Activated CD4-positive, alpha-beta T cell treated with anti-CD3 and anti-CD28 coated beads for 36 hours (primary cell): ENCODE data around the gene PDCL2. TPM values are rescaled to one million over a fixed set of nuclear protein-coding genes. Genes with fewer than 3 reads are reported as not detected.

Experiments used
- ATAC-seq: fragments of 200-7000 bp; cut with Tn5 transposase; one replicate; pipeline ENCODE4 v1.10.0; 2021; ENCODE audit warnings: mild to moderate bottlenecking, moderate library complexity
- CTCF ChIA-PET: fragments of 350-600 bp; sonication (Branson Sonifier 250); formaldehyde crosslinking; loops from one replicate; lab custom pipeline; 2021; ENCODE audit warnings: antibody characterized with exemption; lab: Charles Lee
- POLR2A ChIA-PET: fragments of 350-600 bp; sonication (Branson Sonifier 250); formaldehyde crosslinking; loops from one replicate; lab custom pipeline; 2021; ENCODE audit warnings: antibody characterized with exemption, inconsistent platforms; lab: Charles Lee
- DNase-seq: peaks from one replicate; pipeline ENCODE4 v3.0.0-alpha.2; 2020
- H3K27ac Mint-ChIP-seq: one replicate; pipeline ENCODE4 v1.8.0; 2021; ENCODE audit warnings: mixed read lengths
- H3K27me3 Mint-ChIP-seq: one replicate; pipeline ENCODE4 v1.8.0; 2021; ENCODE audit warnings: mixed read lengths
- H3K36me3 Mint-ChIP-seq: one replicate; pipeline ENCODE4 v1.8.0; 2021; ENCODE audit warnings: low read depth, mixed read lengths
- H3K4me1 Mint-ChIP-seq: one replicate; pipeline ENCODE4 v1.8.0; 2021; ENCODE audit warnings: mixed read lengths
- H3K4me3 Mint-ChIP-seq: one replicate; pipeline ENCODE4 v1.8.0; 2021; ENCODE audit warnings: mild to moderate bottlenecking, moderate library complexity, mixed read lengths
- H3K9me3 Mint-ChIP-seq: one replicate; pipeline ENCODE4 v1.8.0; 2021; ENCODE audit warnings: low read depth, mixed read lengths
- intact Hi-C, 2 experiments: fragments of 100-400 bp; cut with DNase I in 1 of 2; cut with micrococcal nuclease in 1 of 2; formaldehyde crosslinking; loops; one replicate each; pipeline versions ENCODE4 v1.14.2 to v1.15.1; 2022 to 2024; cut with DNase I, micrococcal nuclease
- total RNA-seq, 2 experiments: library from RNA; stranded (reverse); gene quantifications; one replicate each; pipeline ENCODE4 v1.2.3, GENCODE V29; 2021

Gene PDCL2
- total RNA-seq, 2 experiments from 2014 or later: not detected

DNA sequence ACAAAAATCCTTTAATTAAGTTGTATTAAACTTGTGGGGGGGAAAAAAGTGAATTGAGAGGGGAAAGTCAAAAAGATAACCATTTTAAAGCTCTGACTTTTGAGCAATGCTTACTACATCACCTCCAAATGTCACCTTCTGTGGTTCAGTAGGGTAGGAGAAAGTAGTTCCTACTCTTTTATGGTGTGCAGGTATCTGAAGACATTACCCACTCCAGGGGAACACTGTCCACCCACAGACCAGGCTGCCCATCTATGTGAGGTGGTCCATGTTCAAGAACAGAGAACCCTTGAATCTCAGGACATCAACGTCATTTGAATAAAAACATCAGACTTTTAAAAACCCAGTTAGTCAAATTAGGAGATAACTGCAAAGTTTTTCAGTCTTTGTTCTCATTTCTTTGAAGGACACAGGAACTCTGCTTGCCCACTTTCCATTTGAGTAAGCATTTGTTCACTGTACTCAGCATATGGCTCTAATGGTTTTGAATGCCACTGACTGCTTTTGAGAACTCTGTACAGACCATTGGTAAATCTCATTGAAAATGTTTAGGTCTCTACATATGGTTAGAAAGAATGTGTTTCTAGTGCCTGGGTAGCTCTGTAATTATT, 25.6 kb upstream of the PDCL2 start:
- Mint-ChIP-seq H3K36me3 (no peaks in the 10 kb centered on the region), H3K4me3 (no peak overlapping the region), H3K27ac (no peak overlapping the region), H3K4me1 (no peaks in the 10 kb centered on the region), H3K27me3 (peaks cover 5% of the 10 kb centered on the region), H3K9me3 (no peaks in the 10 kb centered on the region)
- ATAC-seq: no peak
- CTCF ChIA-PET: interaction anchor here (0.7 kb wide), 1 partner anchor 17 kb away, joined by 3 read pairs; no protein-coding TSS in a partner anchor
- no peak for DNase-seq
- POLR2A ChIA-PET: no interaction called here
- intact Hi-C loops: no loop called here

DNA sequence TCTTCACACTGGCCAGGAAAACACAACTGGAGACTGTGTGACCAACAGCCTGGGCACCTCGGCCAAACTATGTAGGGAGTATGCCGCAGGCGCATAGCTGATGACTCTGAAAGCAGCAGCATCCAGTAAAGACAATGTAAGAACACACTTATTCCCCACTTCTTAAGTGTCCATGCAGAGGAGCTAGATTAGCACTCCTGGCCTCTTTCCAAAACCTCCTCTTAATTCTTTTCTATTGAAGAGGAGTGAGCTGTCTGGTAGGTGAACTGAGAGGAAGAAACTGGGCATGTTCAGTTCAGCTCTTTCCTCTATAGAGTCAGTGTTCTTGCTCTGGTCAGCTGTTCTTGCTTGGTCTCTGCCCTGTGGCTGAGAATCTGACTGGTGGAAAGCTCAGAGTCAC, 23.0 kb upstream of the PDCL2 start:
- Mint-ChIP-seq H3K36me3 (no peaks in the 10 kb centered on the region), H3K4me1 (no peaks in the 10 kb centered on the region), H3K9me3 (no peaks in the 10 kb centered on the region), H3K27me3 (peaks cover 5% of the 10 kb centered on the region), H3K27ac (no peak overlapping the region), H3K4me3 (no peak overlapping the region)
- intact Hi-C loops: no loop called here
- no peak for DNase-seq
- ChIA-PET POLR2A (no interaction called here), CTCF (no interaction called here)
- ATAC-seq: no peak

DNA sequence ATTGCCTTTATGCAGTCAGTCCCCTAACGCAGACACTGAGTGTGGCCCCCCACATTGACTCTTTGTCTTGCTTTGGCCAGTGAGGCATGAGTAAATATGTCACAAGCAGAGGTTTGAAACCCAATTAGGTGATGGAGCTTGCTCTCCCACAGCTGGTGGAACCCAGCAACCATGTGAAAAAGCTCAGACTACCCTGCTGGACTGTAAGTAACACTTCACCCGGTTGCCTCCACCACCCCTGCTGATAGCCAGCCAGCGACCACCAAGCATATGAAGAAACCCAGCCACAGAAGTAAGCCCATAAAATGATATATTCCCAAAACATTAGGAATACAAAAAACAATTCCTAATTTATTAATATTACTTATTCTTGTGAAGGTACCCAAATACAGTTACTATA, 21.6 kb upstream of the PDCL2 start:
- no peaks in the 10 kb centered on the region for H3K4me1 Mint-ChIP-seq
- H3K9me3 Mint-ChIP-seq: no peaks in the 10 kb centered on the region
- H3K4me3 Mint-ChIP-seq: no peak overlapping the region
- no peak overlapping the region for H3K27ac Mint-ChIP-seq
- CTCF ChIA-PET: no interaction called here
- ATAC-seq (no peak), DNase-seq (no peak)
- intact Hi-C loops: no loop called here
- H3K27me3 Mint-ChIP-seq: peaks cover 4% of the 10 kb centered on the region
- H3K36me3 Mint-ChIP-seq: no peaks in the 10 kb centered on the region
- POLR2A ChIA-PET: no interaction called here

DNA sequence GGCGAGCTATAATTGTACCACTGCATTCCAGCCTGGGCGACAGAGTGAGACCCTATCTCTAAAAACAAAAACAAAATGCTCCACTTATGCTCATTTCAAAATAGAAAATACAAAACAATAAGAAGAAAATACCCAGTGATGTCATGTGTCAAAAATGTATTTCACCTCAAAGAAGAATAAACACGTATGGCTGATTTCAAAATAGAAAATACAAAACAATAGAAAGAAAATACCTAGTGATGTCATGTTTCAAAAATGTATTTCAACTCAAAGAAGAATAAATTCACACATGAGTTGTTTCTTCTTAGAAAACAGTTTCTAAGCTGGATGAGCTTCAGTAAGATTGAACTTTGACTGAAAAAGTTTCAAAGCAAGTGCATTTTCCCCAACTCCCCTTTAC, 20.3 kb upstream of the PDCL2 start:
- intact Hi-C loops: no loop called here
- no peaks in the 10 kb centered on the region for H3K9me3 Mint-ChIP-seq
- ChIA-PET POLR2A (no interaction called here), CTCF (interaction anchor here (0.6 kb wide), 1 partner anchor 1998 kb away, joined by 3 read pairs; no protein-coding TSS in a partner anchor)
- ATAC-seq (no peak), DNase-seq (no peak)
- no peaks in the 10 kb centered on the region for H3K36me3 Mint-ChIP-seq
- no peak overlapping the region for H3K4me3 Mint-ChIP-seq
- H3K27me3 Mint-ChIP-seq: no peaks in the 10 kb centered on the region
- H3K4me1 Mint-ChIP-seq: no peaks in the 10 kb centered on the region
- no peak overlapping the region for H3K27ac Mint-ChIP-seq

DNA sequence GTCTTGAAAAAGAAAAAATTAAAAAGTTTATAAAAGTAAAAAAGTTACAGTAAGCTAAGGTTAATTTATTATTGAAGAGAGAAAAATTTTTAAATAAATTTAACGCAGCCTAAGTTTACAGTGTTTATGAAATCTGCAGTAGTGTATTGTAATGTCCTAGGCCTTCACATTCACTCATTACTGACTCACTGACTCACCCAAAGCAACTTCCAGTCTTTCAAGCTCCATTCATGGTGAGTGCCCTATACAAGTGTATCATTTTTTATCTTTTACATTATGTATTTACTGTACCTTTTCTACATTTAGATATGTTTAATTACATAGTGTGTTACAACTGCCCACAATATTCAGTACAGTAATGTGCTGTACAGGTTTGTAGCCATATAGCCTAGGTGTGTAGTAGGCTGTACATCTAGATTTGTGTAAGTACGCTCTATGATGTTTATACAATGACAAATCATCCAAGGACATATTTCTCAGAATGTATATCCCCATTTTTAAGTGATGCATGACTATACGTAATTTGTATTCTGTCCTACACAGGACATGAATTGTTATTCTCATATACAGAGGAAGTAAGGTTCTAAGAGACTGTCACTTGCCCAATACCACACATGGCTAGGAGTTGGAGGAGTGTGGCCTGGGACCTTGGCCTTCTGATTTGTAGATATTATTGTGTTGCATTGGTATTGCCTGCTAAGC, 19.5 kb upstream of the PDCL2 start:
- ATAC-seq (no peak), DNase-seq (no peak)
- ChIA-PET CTCF (no interaction called here), POLR2A (no interaction called here)
- Mint-ChIP-seq H3K4me1 (no peaks in the 10 kb centered on the region), H3K4me3 (no peak overlapping the region), H3K9me3 (no peaks in the 10 kb centered on the region), H3K36me3 (no peaks in the 10 kb centered on the region), H3K27me3 (no peaks in the 10 kb centered on the region), H3K27ac (no peak overlapping the region)
- intact Hi-C loops: no loop called here

DNA sequence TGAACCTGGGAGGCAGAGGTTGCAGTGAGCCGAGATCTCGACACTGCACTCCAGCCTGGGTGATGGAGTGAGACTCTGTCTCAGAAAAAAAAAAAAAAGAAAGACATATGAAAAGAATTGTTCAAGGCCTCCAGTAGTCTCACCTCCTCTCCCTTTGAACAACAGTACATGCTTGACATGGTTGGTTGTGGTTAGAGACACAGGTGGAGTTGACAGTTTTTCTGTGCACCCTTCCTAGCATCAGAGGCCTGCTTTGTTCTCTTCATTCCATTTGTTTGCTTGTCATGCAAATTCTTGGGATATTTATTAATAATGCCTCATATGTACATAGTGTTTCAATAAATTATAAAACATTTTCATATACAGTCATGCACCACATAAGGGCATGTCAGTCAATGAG, 18.3 kb upstream of the PDCL2 start:
- no peak for ATAC-seq
- H3K27me3 Mint-ChIP-seq: no peaks in the 10 kb centered on the region
- intact Hi-C loops: no loop called here

DNA sequence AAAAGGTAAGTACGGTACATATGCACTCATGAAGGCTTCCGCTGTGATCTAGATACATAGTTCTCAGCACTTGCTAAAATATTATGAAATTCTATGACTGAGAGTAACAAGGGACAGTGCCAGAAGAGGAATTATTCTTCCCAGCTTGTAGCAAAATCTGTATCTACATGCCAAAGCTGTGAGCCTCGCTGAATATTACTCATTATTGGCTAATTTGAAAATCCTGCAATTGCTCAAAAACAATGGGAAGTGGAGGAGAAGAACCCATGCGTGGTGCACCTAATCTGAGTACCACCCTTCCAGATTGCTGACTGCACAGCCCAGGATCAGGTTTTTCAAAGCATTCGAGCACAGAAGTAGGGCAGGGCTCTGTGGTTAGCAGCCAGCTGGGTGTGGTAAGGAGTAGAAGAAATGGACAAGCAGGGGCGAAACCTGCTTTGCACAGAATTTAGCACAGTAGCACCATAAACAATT, 17.4 kb upstream of the PDCL2 start:
- no peak overlapping the region for H3K4me3 Mint-ChIP-seq
- no peak for ATAC-seq
- POLR2A ChIA-PET: no interaction called here
- H3K9me3 Mint-ChIP-seq: no peaks in the 10 kb centered on the region
- DNase-seq: no peak
- no peaks in the 10 kb centered on the region for H3K4me1 Mint-ChIP-seq
- H3K36me3 Mint-ChIP-seq: no peaks in the 10 kb centered on the region
- intact Hi-C loops: no loop called here
- no peak overlapping the region for H3K27ac Mint-ChIP-seq
- CTCF ChIA-PET: interaction anchor here (1.3 kb wide), 1 partner anchor 13 kb away, joined by 3 read pairs; no protein-coding TSS in a partner anchor
- peaks cover 3% of the 10 kb centered on the region for H3K27me3 Mint-ChIP-seq

More for the DNA sequence above, 18.3 kb upstream of the PDCL2 start:
- no peaks in the 10 kb centered on the region for H3K9me3 Mint-ChIP-seq
- H3K27ac Mint-ChIP-seq: no peak overlapping the region
- H3K4me1 Mint-ChIP-seq: no peaks in the 10 kb centered on the region
- H3K36me3 Mint-ChIP-seq: no peaks in the 10 kb centered on the region
- ChIA-PET CTCF (no interaction called here), POLR2A (no interaction called here)
- DNase-seq: no peak
- H3K4me3 Mint-ChIP-seq: no peak overlapping the region

DNA sequence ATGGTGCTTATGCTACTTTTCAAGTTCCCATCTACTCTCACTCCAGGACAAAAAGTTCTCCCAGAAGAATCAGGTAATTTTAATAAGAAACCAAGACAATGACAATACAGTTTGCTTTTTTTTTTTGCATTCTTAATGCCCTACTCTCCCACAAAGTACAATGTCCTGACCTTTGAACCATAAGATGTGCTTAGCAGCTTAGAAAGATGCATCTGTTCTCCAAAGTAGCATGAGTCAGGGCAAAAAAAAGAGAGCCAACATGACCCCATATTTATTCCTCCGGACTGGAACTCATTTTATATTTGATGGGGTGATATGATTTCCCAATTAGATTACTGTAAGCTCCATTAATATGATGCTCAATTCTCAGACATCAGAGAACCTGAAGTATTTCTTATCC, 16.5 kb upstream of the PDCL2 start:
- H3K36me3 Mint-ChIP-seq: no peaks in the 10 kb centered on the region
- no peak overlapping the region for H3K4me3 Mint-ChIP-seq
- ATAC-seq: no peak
- ChIA-PET POLR2A (no interaction called here), CTCF (interaction anchor here (1.3 kb wide), 1 partner anchor 12 kb away, joined by 3 read pairs; no protein-coding TSS in a partner anchor)
- peaks cover 3% of the 10 kb centered on the region for H3K27me3 Mint-ChIP-seq
- H3K9me3 Mint-ChIP-seq: no peaks in the 10 kb centered on the region
- no peak overlapping the region for H3K27ac Mint-ChIP-seq
- no peaks in the 10 kb centered on the region for H3K4me1 Mint-ChIP-seq
- no peak for DNase-seq
- intact Hi-C loops: no loop called here

DNA sequence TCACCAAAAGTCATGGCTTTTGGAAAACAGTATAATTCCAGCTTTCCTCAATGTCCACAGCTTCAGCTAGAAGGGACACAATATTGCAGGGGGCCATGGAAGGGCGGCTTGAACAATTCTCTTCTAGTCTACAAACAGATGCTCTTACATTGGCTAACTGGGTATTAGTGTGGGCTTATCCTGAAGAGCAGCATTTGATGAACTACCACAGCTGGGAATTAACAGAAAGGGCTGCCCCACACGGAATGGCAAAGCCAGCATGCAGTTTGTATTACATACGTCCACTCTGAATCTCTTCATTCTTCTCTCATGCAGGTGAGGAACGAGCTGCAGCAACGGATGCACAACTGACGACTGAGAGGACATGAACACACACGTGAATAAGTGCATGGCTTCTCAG, 13.0 kb upstream of the PDCL2 start:
- H3K27ac Mint-ChIP-seq: no peak overlapping the region
- H3K4me3 Mint-ChIP-seq: no peak overlapping the region
- no peak for DNase-seq
- ChIA-PET CTCF (interaction anchor here (0.5 kb wide), 1 partner anchor 52 kb away, joined by 3 read pairs; no protein-coding TSS in a partner anchor), POLR2A (no interaction called here)
- no peaks in the 10 kb centered on the region for H3K4me1 Mint-ChIP-seq
- no peak for ATAC-seq
- H3K9me3 Mint-ChIP-seq: no peaks in the 10 kb centered on the region
- peaks cover 3% of the 10 kb centered on the region for H3K27me3 Mint-ChIP-seq
- no peaks in the 10 kb centered on the region for H3K36me3 Mint-ChIP-seq
- intact Hi-C loops: no loop called here

DNA sequence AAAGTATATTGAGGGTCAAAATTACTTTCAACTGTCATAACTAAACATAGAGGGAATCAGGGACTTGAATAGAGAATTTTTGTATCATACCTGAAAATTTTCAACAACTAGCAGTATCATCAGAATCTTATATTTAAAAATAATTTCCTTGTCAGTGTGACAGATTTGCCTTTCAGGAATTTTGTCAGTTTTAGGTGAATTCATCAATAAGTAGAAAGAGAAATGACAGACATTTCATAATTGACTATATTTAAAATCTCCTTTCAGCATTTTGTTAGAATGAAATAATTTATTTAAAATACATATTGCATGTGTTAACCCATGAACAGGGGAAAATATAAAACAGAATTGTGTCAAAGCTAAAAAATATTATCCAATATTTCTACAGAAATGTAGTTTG, 8.6 kb upstream of the PDCL2 start:
- Mint-ChIP-seq H3K9me3 (no peaks in the 10 kb centered on the region), H3K4me3 (no peak overlapping the region), H3K4me1 (no peaks in the 10 kb centered on the region), H3K36me3 (no peaks in the 10 kb centered on the region), H3K27me3 (peaks cover 3% of the 10 kb centered on the region), H3K27ac (no peak overlapping the region)
- ATAC-seq: no peak
- ChIA-PET POLR2A (no interaction called here), CTCF (no interaction called here)
- no peak for DNase-seq
- intact Hi-C loops: no loop called here

DNA sequence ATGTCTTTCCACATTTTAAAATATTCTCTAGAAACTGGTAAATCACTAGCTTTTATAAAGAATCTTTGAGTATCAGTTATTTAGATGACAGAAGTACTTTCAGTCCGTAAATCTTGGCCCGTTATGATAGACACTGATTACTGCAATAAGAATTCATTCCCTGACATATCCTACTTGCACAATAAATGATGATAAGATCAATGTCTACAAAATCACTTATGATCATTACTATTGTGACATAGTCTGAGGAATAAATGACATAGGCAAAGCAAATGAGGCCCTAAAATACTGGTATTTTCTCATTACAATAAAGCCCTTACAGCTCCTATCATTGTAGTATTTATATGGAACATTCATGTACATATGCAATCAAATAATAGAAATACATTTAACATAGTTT, 6.6 kb upstream of the PDCL2 start:
- H3K36me3 Mint-ChIP-seq: no peaks in the 10 kb centered on the region
- intact Hi-C loops: no loop called here
- ChIA-PET POLR2A (no interaction called here), CTCF (no interaction called here)
- H3K27me3 Mint-ChIP-seq: no peaks in the 10 kb centered on the region
- H3K27ac Mint-ChIP-seq: no peak overlapping the region
- ATAC-seq (no peak), DNase-seq (no peak)
- no peak overlapping the region for H3K4me3 Mint-ChIP-seq
- no peaks in the 10 kb centered on the region for H3K4me1 Mint-ChIP-seq
- no peaks in the 10 kb centered on the region for H3K9me3 Mint-ChIP-seq

DNA sequence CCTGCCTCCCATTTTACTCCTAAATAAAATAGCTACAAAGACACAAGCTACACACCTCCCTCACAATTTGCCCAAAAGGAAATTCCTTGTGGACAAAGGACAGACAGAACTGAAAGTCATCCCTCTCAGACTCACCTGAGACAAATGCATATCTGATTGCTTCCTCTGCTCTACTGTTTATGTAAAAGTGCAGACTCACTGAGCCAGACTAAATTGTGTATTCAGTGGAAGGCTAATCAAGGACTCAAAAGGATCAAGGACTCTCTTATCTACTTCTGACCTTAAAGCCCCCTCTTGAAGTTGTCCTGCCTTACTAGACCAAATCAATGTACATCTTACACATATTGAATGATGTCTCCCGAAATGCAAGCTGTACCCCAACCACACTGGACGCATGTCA, 3.9 kb downstream of the PDCL2 start:
- no peaks in the 10 kb centered on the region for H3K4me1 Mint-ChIP-seq
- DNase-seq (no peak), ATAC-seq (no peak)
- H3K27me3 Mint-ChIP-seq: peaks cover 9% of the 10 kb centered on the region
- ChIA-PET POLR2A (no interaction called here), CTCF (interaction anchor here (0.5 to 0.6 kb wide), 2 partner anchors 97 to 126 kb away, joined by 3 read pairs; no protein-coding TSS in a partner anchor)
- no peaks in the 10 kb centered on the region for H3K36me3 Mint-ChIP-seq
- H3K9me3 Mint-ChIP-seq: peaks cover 2% of the 10 kb centered on the region
- H3K27ac Mint-ChIP-seq: no peak overlapping the region
- intact Hi-C loops: no loop called here
- no peak overlapping the region for H3K4me3 Mint-ChIP-seq
